ENCODE measurements around the gene PRKCH. TPM values are rescaled to one million over a fixed set of nuclear protein-coding genes. Genes with fewer than 3 reads are reported as not detected.
A peak's percentile ranks its signal among the peaks of the same experiment; 100 is the strongest.

Gene PRKCH
- polyA plus RNA-seq, 2 of the 4 experiments (the other 2 are of a cell fraction) = 10.0 to 10.2 TPM

- CTCF ChIA-PET = interaction anchor here (0.5 kb wide), 2 partner anchors 91 to 139 kb away, joined by 3 read pairs; no protein-coding TSS in a partner anchor
- Histone ChIP-seq H3K4me2 (no peak overlapping the region), H3K27ac (peak overlapping the region in 1 of 2 experiments; percentile 26; a peak in 2 of 6 replicates), H3K9me3 (no peaks in the 10 kb centered on the region), H3K4me3 (no peak overlapping the region), H3K4me1 (peaks cover 28% of the 10 kb centered on the region)
- no peak for TF ChIP-seq CHD2 (IDR thresholded peaks at IDR 0.05; ENCODE audit: low read length, partially characterized antibody)
- no peak for TF ChIP-seq ZNF302 (CRISPR knock-in tag; IDR thresholded peaks at IDR 0.05)
- TF ChIP-seq HDAC2 (IDR thresholded peaks at IDR 0.05) = no peak
- no peak for TF ChIP-seq BHLHE40 (IDR thresholded peaks at IDR 0.05; ENCODE audit: low read depth, low read length)
- no peak for TF ChIP-seq CTCF (IDR thresholded peaks at IDR 0.05)
- 62% methylated on average over 2 of the region's 2 CpGs for WGBS (ENCODE audit: missing lambda C conversion rate)
- no peak for DNase-seq (ENCODE audit: low read depth in 1 of 2, low spot score in 1 of 2)
- POLR2A ChIA-PET = no interaction called here
- no peak for ATAC-seq
- FAIRE-seq = no peak
Observed at GRCh38 chr14:61591862-61592261, 270.5 kb downstream of the PRKCH start.

DNA sequence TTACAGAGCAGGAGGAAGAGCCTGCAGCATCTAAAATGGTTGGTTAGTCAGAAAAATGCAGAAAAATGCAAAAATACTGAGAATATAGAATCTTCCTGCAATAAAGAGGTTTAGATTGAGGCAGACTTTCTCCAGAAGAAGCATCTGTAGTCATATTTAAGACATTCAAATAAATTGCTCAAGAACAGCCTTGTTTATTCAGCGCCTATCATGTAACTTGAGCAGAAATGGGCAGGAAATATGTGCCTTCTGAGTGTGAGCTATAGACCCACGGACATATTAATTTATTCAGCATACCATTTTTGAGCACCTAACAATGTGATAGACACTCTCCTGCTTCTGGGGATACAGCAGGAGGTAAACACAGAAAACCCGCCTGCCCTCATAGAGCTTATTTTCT, 272.0 kb downstream of the PRKCH start:
- Histone ChIP-seq H3K27ac (peak overlapping the region in 1 of 2 experiments; percentile 58; a peak in 2 of 6 replicates), H3K4me2 (no peak overlapping the region), H3K4me1 (peaks cover 24% of the 10 kb centered on the region; the same call in 2 of the 3 replicates), H3K4me3 (no peak overlapping the region), H3K9me3 (no peaks in the 10 kb centered on the region)
- DNase-seq (ENCODE audit: low read depth in 1 of 2, low spot score in 1 of 2) (no peak), FAIRE-seq (no peak), ATAC-seq (no peak)
- WGBS (ENCODE audit: missing lambda C conversion rate) = 82% methylated on average over 3 of the region's 3 CpGs
- POLR2A ChIA-PET = no interaction called here
- CTCF ChIA-PET = interaction anchor here (0.9 to 1.0 kb wide), 2 partner anchors 12 to 47 kb away, joined by 3 read pairs; no protein-coding TSS in a partner anchor
- TF ChIP-seq CHD2 (IDR thresholded peaks at IDR 0.05; ENCODE audit: low read length, partially characterized antibody) (no peak), TFCP2L1 (CRISPR knock-in tag; IDR thresholded peaks at IDR 0.05) (no peak), NPAS2 (CRISPR knock-in tag; IDR thresholded peaks at IDR 0.05; ENCODE audit: borderline replicate concordance) (no peak), CEBPB (IDR thresholded peaks at IDR 0.05) (no peak), PHF8 (IDR thresholded peaks at IDR 0.05; ENCODE audit: borderline replicate concordance, low read depth) (no peak), EHMT2 (IDR thresholded peaks at IDR 0.05; ENCODE audit: low read depth) (no peak), RNF2 (IDR thresholded peaks at IDR 0.05; ENCODE audit: borderline replicate concordance, low read depth) (no peak), HDAC2 (IDR thresholded peaks at IDR 0.05) (no peak), ZC3H11A (IDR thresholded peaks at IDR 0.05) (no peak), KDM5A (IDR thresholded peaks at IDR 0.05) (no peak), POLR2A (IDR thresholded peaks at IDR 0.05; ENCODE audit: low read length) (no peak), RARB (CRISPR knock-in tag; IDR thresholded peaks at IDR 0.05) (no peak), HOXB13 (CRISPR knock-in tag; IDR thresholded peaks at IDR 0.05; ENCODE audit: low read depth) (no peak), EHF (CRISPR knock-in tag; IDR thresholded peaks at IDR 0.05) (no peak), ZSCAN20 (CRISPR knock-in tag; IDR thresholded peaks at IDR 0.05) (no peak), GATA3 (IDR thresholded peaks at IDR 0.05; ENCODE audit: borderline replicate concordance) (no peak), HOXB5 (CRISPR knock-in tag; IDR thresholded peaks at IDR 0.05) (no peak), ELK1 (IDR thresholded peaks at IDR 0.05; ENCODE audit: low read depth, low read length) (no peak)
- TF ChIP-seq, protein P1, sequence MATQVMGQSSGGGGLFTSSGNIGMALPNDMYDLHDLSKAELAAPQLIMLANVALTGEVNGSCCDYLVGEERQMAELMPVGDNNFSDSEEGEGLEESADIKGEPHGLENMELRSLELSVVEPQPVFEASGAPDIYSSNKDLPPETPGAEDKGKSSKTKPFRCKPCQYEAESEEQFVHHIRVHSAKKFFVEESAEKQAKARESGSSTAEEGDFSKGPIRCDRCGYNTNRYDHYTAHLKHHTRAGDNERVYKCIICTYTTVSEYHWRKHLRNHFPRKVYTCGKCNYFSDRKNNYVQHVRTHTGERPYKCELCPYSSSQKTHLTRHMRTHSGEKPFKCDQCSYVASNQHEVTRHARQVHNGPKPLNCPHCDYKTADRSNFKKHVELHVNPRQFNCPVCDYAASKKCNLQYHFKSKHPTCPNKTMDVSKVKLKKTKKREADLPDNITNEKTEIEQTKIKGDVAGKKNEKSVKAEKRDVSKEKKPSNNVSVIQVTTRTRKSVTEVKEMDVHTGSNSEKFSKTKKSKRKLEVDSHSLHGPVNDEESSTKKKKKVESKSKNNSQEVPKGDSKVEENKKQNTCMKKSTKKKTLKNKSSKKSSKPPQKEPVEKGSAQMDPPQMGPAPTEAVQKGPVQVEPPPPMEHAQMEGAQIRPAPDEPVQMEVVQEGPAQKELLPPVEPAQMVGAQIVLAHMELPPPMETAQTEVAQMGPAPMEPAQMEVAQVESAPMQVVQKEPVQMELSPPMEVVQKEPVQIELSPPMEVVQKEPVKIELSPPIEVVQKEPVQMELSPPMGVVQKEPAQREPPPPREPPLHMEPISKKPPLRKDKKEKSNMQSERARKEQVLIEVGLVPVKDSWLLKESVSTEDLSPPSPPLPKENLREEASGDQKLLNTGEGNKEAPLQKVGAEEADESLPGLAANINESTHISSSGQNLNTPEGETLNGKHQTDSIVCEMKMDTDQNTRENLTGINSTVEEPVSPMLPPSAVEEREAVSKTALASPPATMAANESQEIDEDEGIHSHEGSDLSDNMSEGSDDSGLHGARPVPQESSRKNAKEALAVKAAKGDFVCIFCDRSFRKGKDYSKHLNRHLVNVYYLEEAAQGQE (IDR thresholded peaks at IDR 0.05) = no peak

Data from A549 (cell line).